Right ventricle myocardium superior (tissue), 1 donor: Measurements from ENCODE around the gene GCNT4. TPM values are rescaled to one million over a fixed set of nuclear protein-coding genes. Genes with fewer than 3 reads are reported as not detected.

ENCODE experiments used
- ATAC-seq: fragments of 200-7000 bp; cut with Tn5 transposase; one replicate; pipeline ENCODE4 v1.9.1; 2020; ENCODE audit warnings: mild to moderate bottlenecking; ENCODE audit not compliant: poor library complexity
- DNase-seq: peaks from one replicate; pipeline ENCODE4 v3.0.0-alpha.2; 2020
- intact Hi-C: fragments of 100-400 bp; cut with DNase I; formaldehyde crosslinking; loops from one replicate; pipeline ENCODE4 v1.11.2; 2022
- total RNA-seq: library from RNA; stranded (reverse); fragmentation: NEBNext Ultra II Directional; extraction: Animal tissue kit (Norgen Biotek cat#: 25700); gene quantifications from one replicate; pipeline ENCODE4 v1.2.1, GENCODE V29; 2021
- donor health status: DM: no; HTN: yes; CAD: no; lungs with severe emphysema.

Gene GCNT4
- total RNA-seq, 1 donor from 2014 or later, result 0.30 TPM

GRCh38 chr5:75021800-75022199, 30.6 kb downstream of the GCNT4 start:
- no peak for ATAC-seq
- intact Hi-C loops, result no loop called here
- DNase-seq, result no peak

- DNase-seq (no peak), ATAC-seq (no peak)
- intact Hi-C loops, result no loop called here
These were observed 31.1 kb downstream of the GCNT4 start for GRCh38 chr5:75021219-75021618.

DNA sequence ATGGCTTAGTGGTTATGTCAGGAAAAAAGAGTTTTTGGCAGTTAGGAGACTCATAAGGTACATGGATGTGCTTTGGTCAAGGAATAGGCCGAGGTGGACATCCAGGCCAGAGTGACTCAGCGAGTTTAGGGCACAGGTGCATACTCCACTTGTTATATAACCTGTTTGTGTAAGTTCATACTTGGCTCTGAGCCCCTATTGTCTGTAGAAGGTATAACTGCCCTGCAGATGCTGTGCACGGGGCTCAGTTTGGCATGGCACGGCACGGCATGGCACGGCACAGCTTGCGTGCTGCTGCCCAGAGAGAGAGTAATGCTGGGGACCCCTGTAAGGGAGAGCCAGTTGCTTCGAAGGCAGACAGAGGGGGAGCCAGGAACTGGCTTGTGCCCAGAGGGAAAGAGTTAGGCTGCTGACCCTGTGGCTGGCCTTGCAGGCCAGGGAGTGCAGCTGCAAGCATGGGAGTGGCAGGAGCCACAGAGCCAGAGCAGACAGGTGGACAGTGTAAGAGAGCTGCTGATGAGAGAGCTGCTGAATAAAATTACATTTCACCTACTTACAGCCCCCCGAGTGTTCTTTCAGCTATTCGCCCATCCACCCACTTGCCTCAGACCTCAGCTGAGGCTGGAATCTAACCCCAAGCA, 32.2 kb downstream of the GCNT4 start:
- DNase-seq (no peak), ATAC-seq (no peak)
- intact Hi-C loops, result no loop called here

DNA sequence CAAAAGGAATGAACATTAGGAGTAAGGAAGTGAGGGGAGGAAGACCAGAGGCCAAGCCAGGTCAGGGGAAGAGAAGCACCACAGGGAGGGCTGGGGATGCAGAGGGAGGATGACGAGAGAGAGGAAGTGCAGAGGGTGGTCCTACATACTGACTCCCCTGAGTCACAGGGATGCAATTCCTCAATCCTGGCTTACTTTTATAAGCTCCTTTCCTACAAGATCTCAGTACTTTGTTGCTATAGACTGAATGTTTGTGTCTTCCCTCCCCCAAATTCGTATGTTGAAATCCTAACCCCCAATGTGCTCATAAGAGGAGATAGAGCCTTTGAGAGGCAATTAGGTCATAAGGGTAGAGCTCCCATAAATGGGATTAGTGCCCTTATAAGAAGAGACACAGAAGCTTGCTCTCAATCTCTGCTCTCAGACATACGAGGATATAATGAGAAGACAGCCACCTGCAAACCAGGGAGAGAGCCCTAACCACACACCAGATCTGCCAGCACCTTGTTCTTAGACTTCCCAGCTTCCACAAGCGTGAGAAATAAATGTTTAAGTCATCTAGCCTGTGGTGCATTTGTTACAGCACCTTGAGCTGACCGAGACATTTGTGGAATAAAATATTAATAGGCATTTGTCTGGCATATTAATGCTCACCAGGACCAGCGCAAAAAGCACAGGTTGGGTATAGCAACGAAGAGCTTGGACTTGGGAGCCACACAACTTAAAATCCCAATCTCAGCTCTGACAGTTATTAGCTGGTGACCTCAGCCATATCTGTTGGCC, 33.4 kb downstream of the GCNT4 start:
- intact Hi-C loops, result no loop called here
- no peak for DNase-seq
- ATAC-seq, result no peak

GRCh38 chr5:75017971-75018370, 34.4 kb downstream of the GCNT4 start:
- intact Hi-C loops, result no loop called here
- DNase-seq (no peak), ATAC-seq (no peak)

DNA sequence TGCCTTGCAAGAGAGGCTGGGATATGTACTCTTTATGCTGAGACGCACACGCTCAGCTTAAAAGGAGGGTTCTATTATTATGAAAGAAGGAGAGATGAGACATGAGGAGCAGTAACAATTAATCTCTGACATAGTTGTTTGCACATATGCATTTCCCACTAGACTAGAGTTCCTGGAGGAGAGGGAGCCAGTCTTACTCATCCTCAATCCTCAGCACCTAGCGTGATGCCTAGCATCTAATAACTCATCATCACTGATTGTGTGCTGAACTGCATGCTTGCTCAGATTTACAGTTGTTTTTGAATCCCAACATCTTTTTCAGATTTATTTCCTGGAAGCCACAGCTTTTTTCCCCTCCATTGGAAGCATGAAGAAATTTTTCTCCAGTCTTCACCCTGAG, 35.5 kb downstream of the GCNT4 start:
- DNase-seq (no peak), ATAC-seq (no peak)
- intact Hi-C loops, result no loop called here

DNA sequence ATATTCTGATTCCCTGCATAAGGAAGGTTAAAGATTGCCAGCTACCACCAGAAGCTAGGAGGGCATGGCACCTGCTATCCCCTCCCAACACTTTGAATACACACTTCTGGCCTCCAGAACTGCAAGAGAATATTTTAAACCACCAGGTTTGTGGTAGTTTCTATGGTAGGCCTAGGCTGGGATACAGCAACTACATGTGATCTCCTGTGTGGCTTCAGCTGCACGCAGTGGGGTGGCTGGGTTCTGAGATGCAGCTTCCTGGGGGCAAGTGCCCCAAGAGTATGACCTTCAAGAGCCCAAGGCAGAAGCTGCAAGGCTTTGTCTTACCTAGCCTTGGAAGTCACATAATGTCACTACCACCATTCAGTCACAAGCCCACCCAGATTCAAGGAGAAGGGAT, 39.6 kb downstream of the GCNT4 start:
- ATAC-seq, result no peak
- intact Hi-C loops, result no loop called here
- DNase-seq, result no peak

GRCh38 chr5:75010838-75011237, 41.5 kb downstream of the GCNT4 start:
- ATAC-seq, result no peak
- no peak for DNase-seq
- intact Hi-C loops, result no loop called here

DNA sequence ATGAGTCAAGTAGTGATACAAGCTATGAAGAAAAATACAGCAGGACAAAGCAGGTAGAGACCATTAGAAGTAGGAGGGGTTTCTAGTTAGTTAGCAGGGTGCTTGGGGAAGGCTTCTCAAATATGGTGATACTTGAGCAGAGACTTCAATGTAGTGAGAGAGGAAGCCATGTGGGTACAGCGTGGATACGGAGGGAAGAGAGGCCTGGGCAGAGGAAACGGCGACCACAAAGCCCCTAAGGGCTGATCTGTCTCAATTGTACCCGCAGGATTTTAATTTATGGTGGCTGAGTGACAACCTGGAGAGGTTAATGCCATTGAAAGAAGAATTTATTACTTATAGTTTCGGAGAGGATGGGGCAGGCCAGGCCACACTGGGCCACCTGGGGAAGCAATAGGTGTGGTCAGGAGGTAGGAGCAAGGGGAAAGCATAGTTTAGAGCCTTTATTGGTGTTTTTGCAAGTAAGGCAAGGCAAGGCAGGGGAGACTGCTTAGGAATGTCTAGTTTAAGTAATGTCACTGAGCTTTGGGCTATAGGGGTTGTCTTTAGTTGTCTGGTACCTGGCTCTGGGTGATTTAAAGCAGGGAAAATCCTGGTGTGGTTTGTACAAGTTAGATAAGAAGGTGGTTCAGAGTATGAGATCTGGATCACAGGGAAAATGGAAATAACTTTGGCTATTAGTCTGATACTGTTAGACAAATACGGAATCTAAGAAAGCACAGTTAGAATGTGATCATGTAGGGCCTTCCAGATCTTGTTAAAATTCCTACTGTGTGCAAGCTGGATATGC, 42.6 kb downstream of the GCNT4 start:
- no peak for DNase-seq
- intact Hi-C loops, result no loop called here

GRCh38 chr5:75006865-75007822, 45.2 kb downstream of the GCNT4 start:
- DNase-seq (no peak), ATAC-seq (no peak)
- intact Hi-C loops, result no loop called here

More for the DNA sequence above, 42.6 kb downstream of the GCNT4 start:
- ATAC-seq, result no peak

- no peak for DNase-seq
- intact Hi-C loops, result no loop called here
- ATAC-seq, result no peak
These were observed 46.8 kb downstream of the GCNT4 start for GRCh38 chr5:75005561-75005960.

Other genes starting within 250 kb of the GCNT4 start
- gene FAM169A, start 186.2 kb downstream of the GCNT4 start, total RNA-seq, result 3.0 TPM
- gene ANKRD31, start 184.3 kb upstream of the GCNT4 start, total RNA-seq, result 0.08 TPM